Kidney (tissue), 14 donors: ENCODE data around the gene ASB2. TPM values are rescaled to one million over a fixed set of nuclear protein-coding genes. Genes with fewer than 3 reads are reported as not detected.

Experiments
- DNase-seq, 5 donors: peaks; one replicate each; pipeline ENCODE4 v3.0.0-alpha.2; 2013 to 2020
- FAIRE-seq: peaks from 2 replicates; lab custom pipeline; 2012; peaks lifted over from hg19 to GRCh38; lab: Jason Lieb, UNC
- H3K27ac ChIP-seq, 2 donors: one replicate each; pipeline ENCODE4 v1.7.0; 2013; ENCODE audit warnings: low read depth in 2 of 2, low read length in 2 of 2, inconsistent platforms in 1 of 2
- H3K27me3 ChIP-seq: one replicate; pipeline ENCODE4 v1.7.1; 2013; ENCODE audit warnings: low read length, inconsistent platforms; ENCODE audit not compliant: control insufficient read depth, insufficient read depth
- H3K36me3 ChIP-seq, 3 donors: one replicate each; pipeline versions ENCODE4 v1.7.0 to v1.7.1; 2013; ENCODE audit warnings: low read length in 3 of 3, control low read depth in 1 of 3, inconsistent platforms in 1 of 3; ENCODE audit not compliant: insufficient read depth in 3 of 3, control insufficient read depth in 2 of 3
- H3K4me1 ChIP-seq, 3 donors: one replicate each; pipeline versions ENCODE4 v1.7.0 to v1.7.1; 2013; ENCODE audit warnings: low read length in 3 of 3, inconsistent platforms in 1 of 3, low read depth in 1 of 3; ENCODE audit not compliant: control insufficient read depth in 2 of 3, insufficient read depth in 2 of 3
- H3K4me3 ChIP-seq, 3 donors: one replicate each; pipeline versions ENCODE4 v1.7.0 to v1.8.1; 2013; ENCODE audit warnings: low read length in 3 of 3, control low read depth in 1 of 3, inconsistent platforms in 1 of 3
- H3K9ac ChIP-seq, 3 donors: one replicate each; pipeline versions ENCODE4 v1.7.0 to v1.7.1; 2013; ENCODE audit warnings: low read length in 3 of 3, control low read depth in 1 of 3, inconsistent platforms in 1 of 3
- H3K9me3 ChIP-seq, 3 donors: one replicate each; pipeline versions ENCODE4 v1.7.0 to v1.7.1; 2013; ENCODE audit warnings: low read length in 3 of 3, control low read depth in 1 of 3, inconsistent platforms in 1 of 3; ENCODE audit not compliant: control insufficient read depth in 2 of 3, insufficient read depth in 1 of 3
- intact Hi-C: fragments of 100-400 bp; cut with DNase I; formaldehyde crosslinking; loops from one replicate; pipeline ENCODE4 v1.11.1; 2022
- polyA plus RNA-seq: library from polyadenylated mRNA; stranded (reverse); fragments of 350-450 nt; fragmentation: Illumina TruSeq; extraction: RNeasy Lipid Tissue Mini Kit (QIAGEN cat#74804); gene quantifications from one replicate; pipeline ENCODE4 v1.2.3, GENCODE V29; 2014; ENCODE audit warnings: low read depth, low replicate concordance; ENCODE audit not compliant: insufficient read depth
- total RNA-seq: library from RNA; stranded (reverse); fragmentation: NEBNext Ultra II Directional; extraction: Animal tissue kit (Norgen Biotek cat#: 25700); gene quantifications from one replicate; pipeline ENCODE4 v1.2.1, GENCODE V29; 2021
- TF ChIP-seq, protein P1 (sequence below): IDR thresholded peaks from 3 replicates; pipeline ENCODE4 v1.5.1; 2012; ENCODE audit warnings: mild to moderate bottlenecking, moderate library complexity, borderline replicate concordance; ENCODE audit not compliant: insufficient read depth; ENCODE audit errors: extremely low read depth
- donor health status: control.
- donor health status: control.
- donor health status: control.
- donor health status: control.
- donor health status: control.
- donor health status: DM: yes; HTN: yes; CAD: no.
- donor health status: Normal renal cell carcinoma (clear cell type).

ASB2 gene
- total and polyA plus RNA-seq, 2 donors from 2014 or later = 0.97 to 3.7 TPM

DNA sequence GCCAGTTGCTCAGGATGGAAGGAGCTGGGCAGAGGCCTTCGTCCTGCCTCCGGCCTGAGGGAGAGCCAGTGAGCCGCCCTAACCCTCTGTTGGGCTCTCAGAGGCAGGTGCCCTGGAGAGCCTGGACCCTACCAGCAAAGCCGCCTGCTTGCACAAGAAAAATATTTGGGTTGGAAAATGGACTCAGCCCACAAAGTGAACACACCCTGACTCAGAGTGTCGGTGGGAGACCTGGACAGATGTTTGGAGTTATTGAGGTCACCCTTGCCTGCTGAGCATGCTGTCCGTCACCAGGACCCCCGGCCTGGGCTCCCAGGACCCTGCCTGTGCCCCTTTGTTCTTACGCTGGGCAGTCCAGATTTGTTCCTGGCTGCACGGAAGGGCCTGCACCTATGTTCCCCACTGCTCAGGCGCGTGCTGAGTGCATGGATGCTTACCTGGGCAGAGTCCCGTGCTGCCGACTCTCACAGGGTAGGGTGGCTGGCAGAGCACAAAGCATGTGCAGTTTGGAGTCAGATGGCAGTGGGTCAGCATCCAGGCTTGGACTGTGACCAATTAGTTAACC lies 26.8 kb downstream of the ASB2 start:
- no peak overlapping the region for H3K4me3 ChIP-seq
- H3K36me3 ChIP-seq = no peaks in the 10 kb centered on the region
- no peaks in the 10 kb centered on the region for H3K27me3 ChIP-seq
- no peak overlapping the region for H3K9ac ChIP-seq
- no peaks in the 10 kb centered on the region for H3K4me1 ChIP-seq
- intact Hi-C loops = loop anchor here (5.0 kb wide), 1 partner anchor 48 kb away; the partner anchor contains the start of gene CCDC197
- TF ChIP-seq, protein P1, sequence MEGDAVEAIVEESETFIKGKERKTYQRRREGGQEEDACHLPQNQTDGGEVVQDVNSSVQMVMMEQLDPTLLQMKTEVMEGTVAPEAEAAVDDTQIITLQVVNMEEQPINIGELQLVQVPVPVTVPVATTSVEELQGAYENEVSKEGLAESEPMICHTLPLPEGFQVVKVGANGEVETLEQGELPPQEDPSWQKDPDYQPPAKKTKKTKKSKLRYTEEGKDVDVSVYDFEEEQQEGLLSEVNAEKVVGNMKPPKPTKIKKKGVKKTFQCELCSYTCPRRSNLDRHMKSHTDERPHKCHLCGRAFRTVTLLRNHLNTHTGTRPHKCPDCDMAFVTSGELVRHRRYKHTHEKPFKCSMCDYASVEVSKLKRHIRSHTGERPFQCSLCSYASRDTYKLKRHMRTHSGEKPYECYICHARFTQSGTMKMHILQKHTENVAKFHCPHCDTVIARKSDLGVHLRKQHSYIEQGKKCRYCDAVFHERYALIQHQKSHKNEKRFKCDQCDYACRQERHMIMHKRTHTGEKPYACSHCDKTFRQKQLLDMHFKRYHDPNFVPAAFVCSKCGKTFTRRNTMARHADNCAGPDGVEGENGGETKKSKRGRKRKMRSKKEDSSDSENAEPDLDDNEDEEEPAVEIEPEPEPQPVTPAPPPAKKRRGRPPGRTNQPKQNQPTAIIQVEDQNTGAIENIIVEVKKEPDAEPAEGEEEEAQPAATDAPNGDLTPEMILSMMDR = no peak
- no peak for FAIRE-seq
- H3K9me3 ChIP-seq = no peaks in the 10 kb centered on the region
- no peak overlapping the region for H3K27ac ChIP-seq
- no peak for DNase-seq

DNA sequence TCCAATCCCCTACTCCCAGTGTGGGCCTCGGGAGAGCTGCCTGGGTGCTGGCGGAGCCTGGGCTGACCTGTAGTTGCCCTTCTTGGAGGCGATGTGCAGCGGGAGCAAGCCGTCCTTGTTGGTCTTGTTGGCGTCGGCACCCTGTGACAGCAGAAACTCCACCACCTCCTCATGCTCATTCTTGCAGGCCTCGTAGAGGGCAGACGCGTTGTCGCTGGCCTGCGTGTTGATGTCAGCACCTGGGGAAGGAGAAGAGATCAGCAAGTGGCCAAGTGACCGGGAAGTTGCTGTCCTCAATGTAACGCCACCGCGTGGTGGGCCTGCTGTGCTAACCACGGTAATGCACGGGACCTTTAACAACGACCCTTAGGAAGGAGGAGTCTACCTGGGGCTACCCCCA lies 29.1 kb downstream of the ASB2 start:
- Histone ChIP-seq H3K9me3 (no peaks in the 10 kb centered on the region), H3K36me3 (no peaks in the 10 kb centered on the region), H3K27ac (no peak overlapping the region), H3K4me3 (no peak overlapping the region), H3K4me1 (no peaks in the 10 kb centered on the region), H3K9ac (no peak overlapping the region), H3K27me3 (no peaks in the 10 kb centered on the region)
- TF ChIP-seq, protein P1 = no peak
- FAIRE-seq (no peak), DNase-seq (no peak)
- intact Hi-C loops = loop anchor here (5.0 kb wide), 1 partner anchor 50 kb away; the partner anchor contains the start of gene CCDC197

DNA sequence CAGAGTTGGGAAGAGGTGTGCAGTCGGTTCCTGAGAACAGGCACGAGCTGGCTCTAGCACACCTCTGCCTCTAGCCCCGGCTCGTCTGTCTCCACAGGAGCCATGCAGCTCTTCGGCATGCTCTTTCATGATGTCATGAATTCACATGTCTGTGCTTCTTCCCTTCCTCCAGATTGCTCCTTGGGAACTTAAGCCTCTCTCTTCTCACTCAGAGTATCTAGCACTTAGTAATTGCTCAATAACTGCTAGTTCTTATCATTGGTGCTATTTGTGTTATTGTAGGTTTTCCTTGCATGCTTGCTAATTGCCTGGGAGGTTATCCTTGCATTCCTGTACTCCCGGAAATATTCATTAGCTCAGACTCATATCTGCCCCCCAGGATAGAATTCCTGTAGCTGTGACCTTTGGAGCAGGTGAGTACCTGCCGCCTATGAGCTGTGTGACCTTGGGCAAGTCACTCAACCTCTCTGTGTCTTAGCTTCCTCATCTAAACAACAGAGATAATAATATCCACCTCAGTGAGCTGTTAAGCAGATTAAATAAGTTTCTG lies 29.8 kb downstream of the ASB2 start:
- no peak for DNase-seq
- no peak for FAIRE-seq
- H3K9me3 ChIP-seq = no peaks in the 10 kb centered on the region
- intact Hi-C loops = loop anchor here (5.0 kb wide), 1 partner anchor 51 kb away; the partner anchor contains the start of gene CCDC197
- TF ChIP-seq, protein P1 = no peak
- H3K27ac ChIP-seq = no peak overlapping the region
- no peaks in the 10 kb centered on the region for H3K4me1 ChIP-seq
- no peak overlapping the region for H3K9ac ChIP-seq
- no peaks in the 10 kb centered on the region for H3K36me3 ChIP-seq
- H3K4me3 ChIP-seq = no peak overlapping the region
- no peaks in the 10 kb centered on the region for H3K27me3 ChIP-seq

DNA sequence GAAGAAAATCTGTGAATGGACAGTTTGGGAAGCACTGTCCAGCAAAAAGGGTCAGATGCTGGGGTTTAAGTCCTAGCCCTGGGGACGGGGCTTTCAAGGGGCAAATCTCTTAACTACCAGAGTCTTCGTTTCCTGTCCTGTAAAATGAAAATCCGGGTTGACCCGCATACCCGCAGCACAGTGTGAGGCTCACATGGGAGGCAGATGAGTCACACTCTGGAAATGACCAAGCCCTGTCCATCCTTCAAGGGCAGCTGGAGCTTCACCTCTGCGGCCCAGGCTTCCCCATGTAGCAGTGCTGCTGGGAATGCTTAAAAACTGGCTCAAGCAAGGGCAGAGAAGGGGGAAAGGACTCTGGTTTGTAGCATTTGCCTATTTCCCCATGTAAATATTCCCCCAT lies 30.3 kb downstream of the ASB2 start:
- intact Hi-C loops = loop anchor here (5.0 kb wide), 1 partner anchor 51 kb away; the partner anchor contains the start of gene CCDC197
- no peak overlapping the region for H3K4me3 ChIP-seq
- no peaks in the 10 kb centered on the region for H3K9me3 ChIP-seq
- no peak overlapping the region for H3K9ac ChIP-seq
- no peak for FAIRE-seq
- TF ChIP-seq, protein P1 = no peak
- H3K4me1 ChIP-seq = no peaks in the 10 kb centered on the region
- H3K27me3 ChIP-seq = no peaks in the 10 kb centered on the region
- no peak overlapping the region for H3K27ac ChIP-seq
- no peaks in the 10 kb centered on the region for H3K36me3 ChIP-seq
- no peak for DNase-seq
